Mononuclear cell (primary cell): ENCODE data around the gene NDE1. TPM values are rescaled to one million over a fixed set of nuclear protein-coding genes. Genes with fewer than 3 reads are reported as not detected.
"Not testable (repeated sequence)": the region's sequence is repeated elsewhere in the genome, so short reads cannot be mapped to it uniquely, and the experiment has no call there.

Experiments used
- H3K27me3 ChIP-seq: 2 replicates; pipeline ENCODE4 v1.6.0; 2011; ENCODE audit warnings: low read length, control low read depth; ENCODE audit not compliant: insufficient read depth
- H3K4me1 ChIP-seq: 2 replicates; pipeline ENCODE4 v1.5.1; 2011; ENCODE audit warnings: mild to moderate bottlenecking, low read length, control low read depth; ENCODE audit not compliant: insufficient read depth
- H3K4me3 ChIP-seq: 2 replicates; pipeline ENCODE4 v1.5.1; 2011; ENCODE audit warnings: mild to moderate bottlenecking, low read length, moderate library complexity
- H3K9me3 ChIP-seq: 2 replicates; pipeline ENCODE4 v1.5.1; 2011; ENCODE audit warnings: low read depth, mild to moderate bottlenecking, control low read depth, low read length
- total RNA-seq: library from RNA; depleted of rRNA; stranded (reverse); fragments of >200 nt; gene quantifications from one replicate; pipeline ENCODE4 v1.2.3, GENCODE V29; 2012

The NDE1 gene
- total RNA-seq, 1 donor, result 87.3 TPM

DNA sequence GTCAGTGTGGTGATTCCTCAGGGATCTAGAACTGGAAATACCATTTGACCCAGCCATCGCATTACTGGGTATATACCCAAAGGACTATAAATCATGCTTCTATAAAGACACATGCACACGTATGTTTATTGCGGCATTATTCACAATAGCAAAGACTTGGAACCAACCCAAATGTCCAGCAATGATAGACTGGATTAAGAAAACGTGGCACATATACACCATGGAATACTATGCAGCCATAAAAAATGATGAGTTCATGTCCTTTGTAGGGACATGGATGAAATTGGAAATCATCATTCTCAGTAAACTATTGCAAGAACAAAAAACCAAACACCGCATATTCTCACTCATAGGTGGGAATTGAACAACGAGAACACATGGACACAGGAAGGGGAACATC lies 5.5 kb downstream of the NDE1 start:
- not testable (repeated sequence) for H3K4me3 ChIP-seq, H3K9me3 ChIP-seq, H3K27me3 ChIP-seq
- peaks cover 51% of the 10 kb centered on the region for H3K4me1 ChIP-seq

DNA sequence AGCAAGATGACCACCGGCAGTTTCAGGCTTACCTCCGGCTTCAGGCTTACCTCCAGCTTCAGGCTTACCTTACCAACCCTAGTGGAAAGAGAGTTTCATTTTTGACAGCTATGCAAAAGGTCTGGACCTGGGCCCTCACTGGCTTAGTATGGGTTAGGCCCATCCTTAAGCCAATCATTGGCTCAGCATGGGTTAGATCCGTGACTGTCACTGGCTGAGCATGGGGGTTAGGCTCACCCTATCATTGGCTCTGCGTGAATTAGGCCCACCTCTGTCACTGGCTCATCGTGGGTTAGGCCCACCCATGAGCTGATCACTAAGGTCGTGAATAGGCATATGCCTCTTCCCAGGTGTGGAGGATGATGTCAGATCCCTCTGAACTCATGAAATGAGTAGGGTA lies 8.1 kb downstream of the NDE1 start:
- no peak overlapping the region for H3K4me3 ChIP-seq
- no peaks in the 10 kb centered on the region for H3K9me3 ChIP-seq
- no peaks in the 10 kb centered on the region for H3K27me3 ChIP-seq
- peaks cover 27% of the 10 kb centered on the region for H3K4me1 ChIP-seq

DNA sequence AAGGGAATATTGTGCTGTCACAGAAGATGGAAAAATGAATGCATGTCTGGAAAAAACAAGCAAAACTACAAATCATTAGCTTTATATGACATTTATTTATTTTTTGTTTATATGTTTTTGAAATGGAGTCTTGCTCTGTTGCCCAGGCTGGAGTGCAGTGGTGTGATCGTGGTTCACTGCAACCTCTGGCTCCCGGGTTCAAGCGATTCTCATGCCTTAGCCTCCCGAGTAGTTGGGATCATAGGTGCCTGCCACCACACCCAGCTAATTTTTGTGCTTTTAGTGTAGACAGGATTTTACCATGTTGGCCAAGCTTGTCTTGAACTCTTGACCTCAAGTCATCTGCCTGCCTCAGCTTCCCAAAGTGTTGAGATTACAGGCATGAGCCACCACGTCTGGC lies 8.5 kb downstream of the NDE1 start:
- Histone ChIP-seq H3K4me3 (no peak overlapping the region), H3K4me1 (peaks cover 25% of the 10 kb centered on the region), H3K9me3 (no peaks in the 10 kb centered on the region), H3K27me3 (no peaks in the 10 kb centered on the region)

DNA sequence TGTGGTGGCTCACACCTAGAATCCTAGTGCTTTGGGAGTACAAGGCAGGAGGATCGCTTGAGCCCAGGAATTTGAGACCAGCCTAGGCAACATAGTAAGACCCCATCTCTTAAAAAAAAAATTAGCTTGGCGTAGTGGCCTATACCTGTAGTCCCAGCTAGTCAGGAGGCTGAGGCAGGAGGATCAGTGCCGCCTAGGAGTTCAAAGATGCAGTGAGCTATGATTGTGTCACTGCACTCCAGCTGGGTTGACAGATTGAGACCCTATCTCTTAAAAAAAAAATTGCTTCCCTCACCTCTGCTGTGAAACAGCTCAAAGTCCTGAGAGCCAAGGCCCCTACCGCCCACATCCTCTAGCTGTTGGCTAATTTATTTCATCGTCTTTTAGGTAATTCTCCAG lies 10.2 kb downstream of the NDE1 start:
- Histone ChIP-seq H3K9me3 (no peaks in the 10 kb centered on the region), H3K4me1 (peaks cover 25% of the 10 kb centered on the region), H3K27me3 (no peaks in the 10 kb centered on the region), H3K4me3 (no peak overlapping the region)

DNA sequence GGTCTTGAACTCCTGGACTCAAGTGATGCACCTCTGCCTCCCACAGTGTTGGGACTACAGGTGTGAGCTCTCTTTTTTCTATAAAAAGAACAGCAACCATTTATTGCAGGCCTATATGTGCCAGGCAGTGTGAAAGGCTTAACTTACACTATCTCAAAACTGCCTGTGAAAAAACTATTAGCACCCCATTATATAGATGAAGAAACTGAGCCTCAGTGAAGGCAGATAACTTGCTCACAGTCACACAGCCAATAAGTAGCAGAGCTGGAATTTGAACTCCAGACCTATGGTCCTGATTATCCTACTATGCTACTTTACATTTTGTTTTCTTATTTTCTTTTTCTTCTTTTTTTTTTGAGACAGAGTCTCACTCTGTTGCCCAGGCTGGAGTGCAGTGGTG lies 15.1 kb downstream of the NDE1 start:
- Histone ChIP-seq H3K4me1 (peaks cover 4% of the 10 kb centered on the region), H3K27me3 (no peaks in the 10 kb centered on the region), H3K4me3 (no peak overlapping the region), H3K9me3 (no peaks in the 10 kb centered on the region)

DNA sequence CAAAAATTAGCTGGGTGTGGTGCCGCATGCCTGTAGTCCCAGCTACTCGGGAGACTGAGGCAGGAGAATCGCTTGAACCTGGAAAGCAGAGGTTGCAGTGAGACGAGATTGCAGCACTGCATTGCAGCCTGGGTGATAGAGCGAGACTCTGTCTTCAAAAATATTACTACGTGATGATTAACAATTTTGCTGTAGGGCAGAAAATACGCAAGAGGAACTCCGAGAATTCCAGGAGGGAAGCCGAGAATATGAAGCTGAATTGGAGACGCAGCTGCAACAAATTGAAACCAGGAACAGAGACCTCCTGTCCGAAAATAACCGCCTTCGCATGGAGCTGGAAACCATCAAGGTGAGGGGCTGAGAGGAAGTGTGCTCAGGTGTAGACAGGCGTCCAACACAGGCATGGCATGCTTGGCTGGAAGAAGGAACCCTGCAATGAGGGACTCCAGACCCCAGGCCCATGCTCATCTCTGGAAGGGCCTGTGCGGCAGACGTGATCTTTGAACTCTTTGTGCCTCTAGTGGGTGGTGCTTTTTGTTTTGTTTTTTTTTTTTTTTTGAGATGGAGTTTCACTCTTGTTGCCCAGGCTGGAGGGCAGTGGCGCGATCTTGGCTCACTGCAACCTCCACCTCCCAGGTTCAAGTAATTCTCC lies 17.2 kb downstream of the NDE1 start:
- no peaks in the 10 kb centered on the region for H3K9me3 ChIP-seq
- peaks cover 19% of the 10 kb centered on the region for H3K4me1 ChIP-seq
- no peak overlapping the region for H3K4me3 ChIP-seq
- no peaks in the 10 kb centered on the region for H3K27me3 ChIP-seq

DNA sequence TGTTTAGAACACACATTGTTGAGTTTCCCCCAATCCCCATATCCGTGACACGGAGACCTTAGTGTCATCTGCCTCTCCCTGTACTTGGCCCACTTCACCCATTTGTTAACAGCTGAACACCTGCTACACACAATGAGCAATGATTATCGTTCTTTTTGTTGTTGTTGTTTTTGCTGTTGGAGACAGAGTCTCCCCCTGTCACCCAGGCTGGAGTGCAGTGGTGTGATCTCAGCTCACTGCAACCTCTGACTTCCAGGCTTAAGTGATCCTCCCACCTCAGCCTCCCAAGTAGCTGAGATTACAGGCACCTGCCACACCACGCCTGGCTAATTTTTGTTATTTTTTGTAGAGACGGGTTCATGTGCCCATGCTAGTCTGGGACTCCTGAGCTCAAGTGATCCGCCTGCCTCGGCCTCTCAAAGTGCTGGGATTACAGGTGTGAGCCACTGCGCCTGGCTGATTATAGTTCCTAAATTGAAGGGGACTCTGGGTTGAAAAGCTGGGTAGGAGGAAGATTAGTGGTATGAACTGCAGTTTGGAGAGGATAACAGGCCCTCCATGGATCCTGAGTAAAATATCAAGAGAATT lies 21.6 kb downstream of the NDE1 start:
- no peak overlapping the region for H3K4me3 ChIP-seq

DNA sequence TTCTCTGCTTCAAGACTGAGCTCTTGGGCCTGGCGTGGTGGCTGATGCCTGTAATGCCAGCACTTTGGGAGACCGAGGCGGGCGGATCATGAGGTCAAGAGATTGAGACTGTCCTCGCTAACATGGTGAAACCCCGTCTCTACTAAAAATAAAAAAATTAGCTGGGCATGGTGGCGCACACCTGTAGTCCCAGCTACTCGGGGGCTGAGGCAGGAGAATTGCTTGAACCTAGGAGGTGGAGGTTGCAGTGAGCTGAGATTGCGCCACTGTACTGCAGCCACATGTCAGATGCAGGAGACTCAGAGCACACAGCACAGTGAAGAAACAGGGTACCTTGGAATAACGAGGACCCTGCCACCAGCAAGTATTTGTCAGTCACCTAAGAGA lies 22.1 kb downstream of the NDE1 start:
- H3K4me1 ChIP-seq, result peaks cover 46% of the 10 kb centered on the region
- not testable (repeated sequence) for H3K9me3 ChIP-seq, H3K27me3 ChIP-seq, H3K4me3 ChIP-seq

More for the DNA sequence above, 21.6 kb downstream of the NDE1 start:
- Histone ChIP-seq H3K27me3 (no peaks in the 10 kb centered on the region), H3K4me1 (peaks cover 46% of the 10 kb centered on the region), H3K9me3 (no peaks in the 10 kb centered on the region)

DNA sequence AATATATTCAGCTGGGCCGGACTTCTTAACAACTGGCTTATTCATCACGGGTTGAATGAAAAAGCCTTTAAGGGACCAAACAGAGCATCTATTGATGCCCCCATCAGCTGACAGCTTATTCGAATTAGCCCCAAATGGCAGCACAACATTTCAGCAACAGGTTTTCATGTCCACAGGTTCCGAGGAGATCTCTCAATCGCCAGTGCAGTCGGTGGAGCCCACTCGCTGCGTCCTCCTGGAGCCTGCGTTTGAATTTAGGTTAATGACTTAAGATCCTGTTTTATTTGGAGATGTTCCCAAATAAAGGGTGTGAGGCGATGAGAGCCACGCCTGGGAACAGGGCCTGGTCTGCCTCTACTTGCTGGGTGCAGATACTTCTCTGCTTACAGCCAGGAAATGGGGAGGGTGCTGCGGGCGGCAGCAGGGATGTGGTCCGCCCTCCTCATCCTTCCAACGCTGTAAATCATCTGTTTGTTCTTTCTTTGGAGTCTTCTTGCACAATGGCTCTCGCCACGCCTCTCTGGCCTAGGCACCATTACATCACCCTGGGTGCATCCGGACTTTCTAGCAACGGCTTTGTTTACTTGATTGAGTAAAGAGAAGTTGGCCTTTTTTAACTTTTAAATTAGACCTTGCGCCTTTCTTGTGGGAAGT lies 22.6 kb downstream of the NDE1 start:
- no peaks in the 10 kb centered on the region for H3K9me3 ChIP-seq
- peaks cover 46% of the 10 kb centered on the region for H3K4me1 ChIP-seq
- H3K4me3 ChIP-seq, result peak overlapping the region; percentile 13
- no peaks in the 10 kb centered on the region for H3K27me3 ChIP-seq

DNA sequence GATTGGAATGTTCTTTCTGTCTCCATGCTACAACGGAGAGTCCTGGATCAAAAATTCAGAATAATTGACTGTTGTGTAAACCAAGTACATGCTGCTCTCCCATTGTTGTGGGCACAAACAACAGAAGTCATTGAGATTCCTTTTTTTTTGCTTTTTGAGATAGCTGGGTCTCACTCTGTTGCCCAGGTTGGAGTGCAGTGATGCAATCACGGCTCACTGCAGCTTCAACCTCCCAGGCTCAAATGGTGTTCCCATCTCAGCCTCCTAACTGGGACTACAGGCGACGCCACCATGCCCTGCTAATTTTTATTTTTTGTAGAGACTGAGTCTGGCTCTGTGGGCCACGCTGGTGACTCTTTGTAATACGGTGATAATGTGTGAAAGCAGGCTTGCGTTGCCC lies 24.5 kb downstream of the NDE1 start:
- Histone ChIP-seq H3K9me3 (no peaks in the 10 kb centered on the region), H3K4me3 (no peak overlapping the region), H3K4me1 (peaks cover 46% of the 10 kb centered on the region), H3K27me3 (no peaks in the 10 kb centered on the region)

DNA sequence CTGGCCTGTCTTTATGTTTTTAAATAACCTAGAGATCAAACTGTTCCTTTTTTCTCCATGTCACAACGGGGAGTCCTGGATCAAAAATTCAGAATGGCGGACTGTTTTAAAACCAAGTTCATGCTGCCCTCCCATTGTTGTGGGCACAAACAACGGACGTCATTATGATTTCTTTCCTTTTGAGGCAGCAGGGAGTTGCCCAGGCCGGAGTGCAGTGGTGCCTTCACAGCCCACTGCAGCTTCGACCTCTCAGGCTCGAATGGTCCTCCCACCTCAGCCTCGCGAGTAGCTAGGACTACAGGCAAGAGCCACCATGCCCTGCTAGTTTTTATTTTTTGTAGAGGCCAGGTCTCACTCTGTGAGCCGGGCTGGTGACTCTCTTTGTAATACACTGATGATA lies 26.5 kb downstream of the NDE1 start:
- H3K9me3 ChIP-seq, result no peaks in the 10 kb centered on the region
- H3K4me1 ChIP-seq, result peaks cover 34% of the 10 kb centered on the region
- no peak overlapping the region for H3K4me3 ChIP-seq
- no peaks in the 10 kb centered on the region for H3K27me3 ChIP-seq

DNA sequence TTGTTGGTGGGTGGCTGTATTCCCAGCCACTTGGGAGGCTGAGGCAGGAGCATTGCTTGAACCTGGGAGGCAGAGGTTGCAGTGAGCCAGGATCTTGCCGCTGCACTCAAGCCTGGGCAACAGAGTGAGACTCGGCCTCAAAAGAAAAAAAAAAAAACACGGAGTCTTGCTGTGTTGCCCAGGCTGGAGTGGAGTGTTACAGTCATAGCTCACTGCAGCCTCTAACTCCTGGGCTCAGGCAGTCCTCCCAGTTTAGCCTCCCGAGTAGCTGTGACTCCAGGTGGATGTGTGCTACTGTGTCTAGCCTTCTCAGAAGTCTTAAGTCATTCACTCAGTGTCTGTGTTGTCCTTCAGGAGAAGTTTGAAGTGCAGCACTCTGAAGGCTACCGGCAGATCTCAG lies 27.4 kb downstream of the NDE1 start:
- Histone ChIP-seq H3K9me3 (no peaks in the 10 kb centered on the region), H3K27me3 (no peaks in the 10 kb centered on the region)

DNA sequence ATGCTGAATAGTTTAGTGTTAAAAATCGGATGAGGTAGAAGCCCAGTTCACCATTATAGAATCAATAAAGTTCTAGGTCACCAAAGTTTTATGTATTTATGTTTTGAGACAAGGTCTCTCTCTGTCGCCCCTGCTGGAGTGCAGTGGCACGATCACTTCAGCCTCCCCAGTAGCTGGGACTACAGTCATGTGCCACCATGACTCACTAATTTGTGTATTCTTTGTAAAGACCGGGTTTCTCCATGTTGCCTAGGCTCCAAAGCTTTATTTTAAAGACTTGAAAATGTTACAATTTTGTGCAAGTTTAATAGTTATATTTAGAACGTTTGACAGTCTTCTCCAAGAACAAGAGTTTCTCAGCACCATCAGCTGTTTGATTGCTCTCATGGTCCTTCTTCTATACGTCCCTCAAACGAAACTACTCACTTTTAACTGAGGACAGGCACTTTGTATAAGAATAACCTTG lies 32.1 kb downstream of the NDE1 start:
- Histone ChIP-seq H3K9me3 (no peaks in the 10 kb centered on the region), H3K27me3 (no peaks in the 10 kb centered on the region), H3K4me3 (no peak overlapping the region), H3K4me1 (no peaks in the 10 kb centered on the region)

More for the DNA sequence above, 27.4 kb downstream of the NDE1 start:
- H3K4me1 ChIP-seq, result peaks cover 25% of the 10 kb centered on the region
- H3K4me3 ChIP-seq, result no peak overlapping the region

DNA sequence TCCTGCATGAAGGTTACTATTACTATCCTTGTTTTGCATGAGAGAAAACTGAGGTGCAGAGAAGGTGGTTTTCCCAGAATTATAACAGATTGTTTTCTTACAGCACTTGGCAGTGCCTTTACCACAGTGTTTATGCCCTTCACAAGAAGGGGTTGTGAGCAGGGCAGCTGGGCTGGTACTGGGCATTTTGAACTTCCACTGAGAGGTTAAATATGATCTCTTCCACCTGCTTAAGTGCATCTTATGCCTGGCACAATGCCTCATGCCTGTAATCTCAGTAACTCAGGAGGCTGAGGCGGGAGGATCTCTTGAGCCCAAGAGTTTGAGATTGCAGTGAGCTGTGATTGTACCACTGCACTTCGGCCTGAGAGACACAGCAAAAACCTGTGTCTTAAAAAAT lies 36.2 kb downstream of the NDE1 start:
- no peaks in the 10 kb centered on the region for H3K9me3 ChIP-seq
- no peaks in the 10 kb centered on the region for H3K27me3 ChIP-seq
- H3K4me3 ChIP-seq, result no peak overlapping the region
- H3K4me1 ChIP-seq, result no peaks in the 10 kb centered on the region

DNA sequence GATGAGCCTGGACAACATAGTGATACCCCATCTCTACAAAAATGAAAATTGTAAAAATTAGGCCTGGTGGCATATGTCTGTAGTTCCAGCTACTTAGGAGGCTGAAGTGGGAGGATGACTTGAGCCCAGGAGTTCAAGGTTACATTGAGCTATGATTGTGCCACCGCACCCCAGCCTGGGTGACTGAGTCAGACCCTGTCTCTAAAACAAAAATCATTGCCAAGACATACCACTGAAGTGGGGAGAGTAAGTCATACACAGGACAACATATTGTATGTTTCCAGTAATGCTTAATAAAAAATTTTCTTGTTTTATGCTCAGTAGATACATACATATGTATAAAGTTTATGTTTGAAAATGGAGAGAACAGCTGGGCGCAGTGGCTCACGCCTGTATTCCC lies 39.2 kb downstream of the NDE1 start:
- H3K4me3 ChIP-seq, result no peak overlapping the region
- H3K4me1 ChIP-seq, result no peaks in the 10 kb centered on the region
- H3K27me3 ChIP-seq, result no peaks in the 10 kb centered on the region
- H3K9me3 ChIP-seq, result no peaks in the 10 kb centered on the region

DNA sequence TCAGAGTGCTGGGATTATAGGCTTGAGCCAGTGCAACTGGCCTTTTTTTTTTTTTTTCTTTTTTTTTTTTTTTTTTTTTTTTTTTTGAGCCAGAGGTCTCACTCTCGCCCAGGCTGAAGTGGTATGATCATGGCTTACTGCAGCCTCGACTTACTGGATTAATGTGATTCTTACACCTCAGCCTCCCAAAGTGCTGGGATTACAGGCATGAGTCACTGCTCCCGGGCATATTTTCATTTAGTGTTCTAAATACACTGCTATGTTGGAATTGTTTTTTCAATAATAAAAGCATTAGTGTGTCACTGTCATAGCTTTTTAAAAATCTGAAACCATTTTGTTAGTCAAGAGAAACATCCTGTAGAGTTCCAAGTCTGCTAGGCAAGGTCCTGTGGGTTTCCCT lies 40.3 kb downstream of the NDE1 start:
- Histone ChIP-seq H3K27me3 (no peaks in the 10 kb centered on the region), H3K9me3 (no peaks in the 10 kb centered on the region), H3K4me3 (no peak overlapping the region), H3K4me1 (no peaks in the 10 kb centered on the region)
